ENCODE measurements around the gene ALKBH3. TPM values are rescaled to one million over a fixed set of nuclear protein-coding genes. Genes with fewer than 3 reads are reported as not detected.

Gene ALKBH3
- total RNA-seq (2022; extraction: Qiagen RNA extraction; ENCODE audit: low read depth): 23.9 to 30.4 TPM (median 26.6 TPM) in 5 replicates

GRCh38 chr11:43880640-43881159 lies at the start of gene ALKBH3:
Gene ALKBH3 (plus strand): TSS chr11:43880831. CDS start chr11:43882653, 1,822 bp downstream.

Other genes with a start within 250 kb of the ALKBH3 start
- 58.4 to 72.4 TPM (median 66.5 TPM) in 5 replicates for gene HSD17B12, start 200.1 kb upstream of the ALKBH3 start, total RNA-seq (2022; extraction: Qiagen RNA extraction; ENCODE audit: low read depth)
- 1.0 to 4.7 TPM (median 3.3 TPM) in 5 replicates for gene C11orf96, start 61.8 kb downstream of the ALKBH3 start, total RNA-seq (2022; extraction: Qiagen RNA extraction; ENCODE audit: low read depth)
- gene ACCSL, start 167.2 kb downstream of the ALKBH3 start, total RNA-seq (2022; extraction: Qiagen RNA extraction; ENCODE audit: low read depth): not detected in 5 replicates
- 14.5 to 20.0 TPM (median 16.1 TPM) in 5 replicates for gene ACCS, start 185.4 kb downstream of the ALKBH3 start, total RNA-seq (2022; extraction: Qiagen RNA extraction; ENCODE audit: low read depth)
- 49.7 to 62.5 TPM (median 54.1 TPM) in 5 replicates for gene EXT2, start 214.8 kb downstream of the ALKBH3 start, total RNA-seq (2022; extraction: Qiagen RNA extraction; ENCODE audit: low read depth)

All from A549 treated with ZK216348 at 1 μM for 4 hours (cell line).